H9 (cell line): ENCODE results near the gene DNAJC15. TPM values are rescaled to one million over a fixed set of nuclear protein-coding genes. Genes with fewer than 3 reads are reported as not detected.

Source experiments
- DNase-seq: peaks from one replicate; pipeline ENCODE4 v3.0.0-alpha.2; 2017
- H2AFZ ChIP-seq: one replicate; pipeline ENCODE4 v1.6.1; 2013; ENCODE audit warnings: mild to moderate bottlenecking, low read length, control low read depth, moderate library complexity
- H2AK5ac ChIP-seq: 2 replicates; pipeline ENCODE4 v1.6.1; 2013; ENCODE audit warnings: low read length, control low read depth, mixed read lengths; ENCODE audit not compliant: insufficient read length
- H2BK120ac ChIP-seq: one replicate; pipeline ENCODE4 v1.6.1; 2013; ENCODE audit warnings: low read depth, mild to moderate bottlenecking, low read length, control low read depth, inconsistent platforms; ENCODE audit not compliant: poor library complexity, severe bottlenecking
- H2BK12ac ChIP-seq: 2 replicates; pipeline ENCODE4 v1.6.1; 2013; ENCODE audit warnings: low read length, control low read depth, mixed read lengths, low read depth; ENCODE audit not compliant: insufficient read length
- H2BK15ac ChIP-seq: 2 replicates; pipeline ENCODE4 v1.6.1; 2013; ENCODE audit warnings: low read depth, low read length, control low read depth
- H2BK20ac ChIP-seq: one replicate; pipeline ENCODE4 v1.6.1; 2013; ENCODE audit warnings: low read depth, mild to moderate bottlenecking, low read length, control low read depth, inconsistent platforms; ENCODE audit not compliant: poor library complexity, severe bottlenecking
- H2BK5ac ChIP-seq: 2 replicates; pipeline ENCODE4 v1.6.1; 2013; ENCODE audit warnings: low read length, control low read depth, mixed read lengths; ENCODE audit not compliant: insufficient read length
- H3K14ac ChIP-seq: 2 replicates; pipeline ENCODE4 v1.6.1; 2013; ENCODE audit warnings: low read length, control low read depth; ENCODE audit not compliant: insufficient read depth
- H3K18ac ChIP-seq: 2 replicates; pipeline ENCODE4 v1.6.1; 2013; ENCODE audit warnings: low read depth, mild to moderate bottlenecking, mixed read lengths, low read length, control low read depth; ENCODE audit not compliant: insufficient read length
- H3K23ac ChIP-seq: 2 replicates; pipeline ENCODE4 v1.6.1; 2013; ENCODE audit warnings: low read length, control low read depth, mixed read lengths, low read depth; ENCODE audit not compliant: insufficient read length
- H3K23me2 ChIP-seq: 2 replicates; pipeline ENCODE4 v1.6.1; 2013; ENCODE audit warnings: low read depth, mild to moderate bottlenecking, mixed read lengths, low read length, control low read depth; ENCODE audit not compliant: insufficient read length, poor library complexity, severe bottlenecking
- H3K27ac ChIP-seq: 2 replicates; pipeline ENCODE4 v1.5.1; 2013; ENCODE audit warnings: low read length, control low read depth, mixed read lengths, low read depth; ENCODE audit not compliant: insufficient read length
- H3K27me3 ChIP-seq: 2 replicates; pipeline ENCODE4 v1.6.1; 2013; ENCODE audit warnings: low read length, control low read depth, inconsistent platforms; ENCODE audit not compliant: insufficient read depth
- H3K4ac ChIP-seq: 2 replicates; pipeline ENCODE4 v1.6.1; 2013; ENCODE audit warnings: low read depth, mild to moderate bottlenecking, control low read depth, inconsistent platforms, low read length, moderate library complexity
- H3K4me1 ChIP-seq: 2 replicates; pipeline ENCODE4 v1.6.1; 2013; ENCODE audit warnings: low read length, control low read depth, inconsistent platforms; ENCODE audit not compliant: insufficient read depth
- H3K4me2 ChIP-seq: 2 replicates; pipeline ENCODE4 v1.6.1; 2013; ENCODE audit warnings: low read length, control low read depth, mixed read lengths; ENCODE audit not compliant: insufficient read length, insufficient read depth
- H3K56ac ChIP-seq: 2 replicates; pipeline ENCODE4 v1.6.1; 2013; ENCODE audit warnings: low read depth, mild to moderate bottlenecking, mixed read lengths, low read length, control low read depth; ENCODE audit not compliant: insufficient read length
- H3K79me1 ChIP-seq: 2 replicates; pipeline ENCODE4 v1.6.1; 2013; ENCODE audit warnings: low read depth, mild to moderate bottlenecking, moderate library complexity, low read length, control low read depth, inconsistent platforms; ENCODE audit not compliant: insufficient read depth, poor library complexity, severe bottlenecking
- H3K79me2 ChIP-seq: 2 replicates; pipeline ENCODE4 v1.6.1; 2013; ENCODE audit warnings: low read length, control low read depth, inconsistent platforms; ENCODE audit not compliant: insufficient read depth
- H3K9ac ChIP-seq: 2 replicates; pipeline ENCODE4 v1.6.1; 2013; ENCODE audit warnings: low read length, control low read depth, mixed read lengths; ENCODE audit not compliant: insufficient read length; ENCODE audit errors: extremely low read depth
- H3K9me3 ChIP-seq: one replicate; pipeline ENCODE4 v1.6.1; 2013; ENCODE audit warnings: low read depth, low read length, inconsistent platforms; ENCODE audit not compliant: control insufficient read depth
- H3T11ph ChIP-seq: one replicate; pipeline ENCODE4 v1.6.1; 2013; ENCODE audit warnings: mild to moderate bottlenecking, low read length, control low read depth, inconsistent platforms
- H4K20me1 ChIP-seq: one replicate; pipeline ENCODE4 v1.6.1; 2013; ENCODE audit not compliant: control insufficient read depth, insufficient read length, insufficient read depth
- H4K5ac ChIP-seq: 2 replicates; pipeline ENCODE4 v1.6.1; 2013; ENCODE audit warnings: low read depth, mild to moderate bottlenecking, mixed read lengths, low read length, control low read depth; ENCODE audit not compliant: insufficient read length
- H4K8ac ChIP-seq: replicated peaks from 2 replicates; pipeline ENCODE4 v1.6.1; 2013; ENCODE audit warnings: low read length, control low read depth, mixed read lengths, low read depth; ENCODE audit not compliant: insufficient read length
- H4K91ac ChIP-seq: 2 replicates; pipeline ENCODE4 v1.6.1; 2013; ENCODE audit warnings: low read depth, mild to moderate bottlenecking, moderate library complexity, mixed read lengths, low read length, control low read depth; ENCODE audit not compliant: insufficient read length
- H3K27ac Mint-ChIP-seq, 3 experiments: 2 replicates in 2 of 3; 3 replicates in 1 of 3; pipeline ENCODE4 v1.8.0; 2020 to 2021; ENCODE audit warnings: mixed read lengths in 3 of 3, mild to moderate bottlenecking in 1 of 3, moderate library complexity in 1 of 3
- H3K27me3 Mint-ChIP-seq: 2 replicates; pipeline ENCODE4 v1.8.0; 2021; ENCODE audit warnings: low read depth, mild to moderate bottlenecking, moderate library complexity, mixed read lengths
- H3K36me3 Mint-ChIP-seq, 3 experiments: 2 replicates in 2 of 3; 3 replicates in 1 of 3; pipeline ENCODE4 v1.8.0; 2020 to 2021; ENCODE audit warnings: low read depth in 3 of 3, mixed read lengths in 3 of 3; ENCODE audit not compliant: insufficient read depth in 1 of 3
- H3K4me1 Mint-ChIP-seq, 2 experiments: 2 replicates each; pipeline ENCODE4 v1.8.0; 2020; ENCODE audit warnings: mixed read lengths in 2 of 2
- H3K4me3 Mint-ChIP-seq, 2 experiments: 2 replicates in 1 of 2; 3 replicates in 1 of 2; pipeline ENCODE4 v1.8.0; 2020 to 2021; ENCODE audit warnings: mild to moderate bottlenecking in 2 of 2, mixed read lengths in 2 of 2, moderate library complexity in 1 of 2
- H3K9me3 Mint-ChIP-seq, 2 experiments: 2 replicates in 1 of 2; 3 replicates in 1 of 2; pipeline ENCODE4 v1.8.0; 2020; ENCODE audit warnings: mild to moderate bottlenecking in 2 of 2, mixed read lengths in 2 of 2, moderate library complexity in 1 of 2
- CTCF ChIP-seq: fragments of 200-600 bp; sonication (generic); conservative IDR thresholded peaks from 3 replicates; pipeline ENCODE4 v1.8.0; 2021; ENCODE audit warnings: antibody characterized with exemption, mild to moderate bottlenecking
- WGBS: extraction: QIAGEN DNeasy Blood & Tissue Kit; methylation state at CpG from one replicate; pipeline ENCODE4 v1.1.7; 2013; ENCODE audit warnings: missing lambda C conversion rate, low lambda C conversion rate, mixed read lengths; ENCODE audit not compliant: insufficient read length; ENCODE audit errors: extremely low coverage; 5-methylcytosine and 5-hydroxymethylcytosine counted together
- total RNA-seq: library from RNA; stranded (reverse); gene quantifications from 2 replicates; pipeline ENCODE4 v1.2.1, GENCODE V29; 2021

DNAJC15 gene
- total RNA-seq, 1 experiment from 2014 or later, result 13.4 TPM

- DNase-seq, result no peak
- H3K56ac ChIP-seq, result no peak overlapping the region
- H3K9me3 ChIP-seq, result no peaks in the 10 kb centered on the region
- H3K23me2 ChIP-seq, result no peaks in the 10 kb centered on the region
- no CpG with 5 or more reads among the region's 7 CpGs for WGBS
- H3K23ac ChIP-seq, result no peak overlapping the region
- H3K27ac Mint-ChIP-seq, result no peak overlapping the region
- H2BK12ac ChIP-seq, result no peak overlapping the region
- H3K9ac ChIP-seq, result no peak overlapping the region
- TF ChIP-seq CTCF, result no peak
- no peak overlapping the region for H3K4ac ChIP-seq
- no peaks in the 10 kb centered on the region for H3K27me3 ChIP-seq
- H3K36me3 Mint-ChIP-seq, result no peaks in the 10 kb centered on the region
- no peak overlapping the region for H2BK5ac ChIP-seq
- no peaks in the 10 kb centered on the region for H3K9me3 Mint-ChIP-seq
- no peak overlapping the region for H3K14ac ChIP-seq
- no peak overlapping the region for H4K8ac ChIP-seq
- H3K79me2 ChIP-seq, result no peaks in the 10 kb centered on the region
- peaks cover 6% of the 10 kb centered on the region for H3K27me3 Mint-ChIP-seq
- no peak overlapping the region for H2BK20ac ChIP-seq
- H3K18ac ChIP-seq, result no peak overlapping the region
- no peak overlapping the region for H3T11ph ChIP-seq
- H3K4me1 ChIP-seq, result peaks cover 3% of the 10 kb centered on the region; the same call in 1 of the 2 replicates
- no peak overlapping the region for H2AFZ ChIP-seq
- H4K5ac ChIP-seq, result no peak overlapping the region
- H3K27ac ChIP-seq, result no peak overlapping the region
- no peak overlapping the region for H3K4me2 ChIP-seq
- H4K20me1 ChIP-seq, result no peaks in the 10 kb centered on the region
- no peak overlapping the region for H4K91ac ChIP-seq
- no peak overlapping the region for H2AK5ac ChIP-seq
- peaks cover 25 to 31% of the 10 kb centered on the region in 2 experiments for H3K4me1 Mint-ChIP-seq
- H2BK15ac ChIP-seq, result no peak overlapping the region
- no peak overlapping the region for H2BK120ac ChIP-seq
- H3K79me1 ChIP-seq, result no peaks in the 10 kb centered on the region
- H3K4me3 Mint-ChIP-seq, result no peak overlapping the region
Observed at GRCh38 chr13:42986176-42986574, 37.2 kb upstream of the DNAJC15 start.
